ENCODE measurements around the gene HBA1. TPM values are rescaled to one million over a fixed set of nuclear protein-coding genes. Genes with fewer than 3 reads are reported as not detected.

HBA1 gene
- total RNA-seq: 263 TPM

GRCh38 chr16:176477-177382 lies at the start of gene HBA1:
Gene HBA1, plus strand, starts transcription at chr16:176680. Its CDS starts 37 bp downstream, at chr16:176717.

DNA sequence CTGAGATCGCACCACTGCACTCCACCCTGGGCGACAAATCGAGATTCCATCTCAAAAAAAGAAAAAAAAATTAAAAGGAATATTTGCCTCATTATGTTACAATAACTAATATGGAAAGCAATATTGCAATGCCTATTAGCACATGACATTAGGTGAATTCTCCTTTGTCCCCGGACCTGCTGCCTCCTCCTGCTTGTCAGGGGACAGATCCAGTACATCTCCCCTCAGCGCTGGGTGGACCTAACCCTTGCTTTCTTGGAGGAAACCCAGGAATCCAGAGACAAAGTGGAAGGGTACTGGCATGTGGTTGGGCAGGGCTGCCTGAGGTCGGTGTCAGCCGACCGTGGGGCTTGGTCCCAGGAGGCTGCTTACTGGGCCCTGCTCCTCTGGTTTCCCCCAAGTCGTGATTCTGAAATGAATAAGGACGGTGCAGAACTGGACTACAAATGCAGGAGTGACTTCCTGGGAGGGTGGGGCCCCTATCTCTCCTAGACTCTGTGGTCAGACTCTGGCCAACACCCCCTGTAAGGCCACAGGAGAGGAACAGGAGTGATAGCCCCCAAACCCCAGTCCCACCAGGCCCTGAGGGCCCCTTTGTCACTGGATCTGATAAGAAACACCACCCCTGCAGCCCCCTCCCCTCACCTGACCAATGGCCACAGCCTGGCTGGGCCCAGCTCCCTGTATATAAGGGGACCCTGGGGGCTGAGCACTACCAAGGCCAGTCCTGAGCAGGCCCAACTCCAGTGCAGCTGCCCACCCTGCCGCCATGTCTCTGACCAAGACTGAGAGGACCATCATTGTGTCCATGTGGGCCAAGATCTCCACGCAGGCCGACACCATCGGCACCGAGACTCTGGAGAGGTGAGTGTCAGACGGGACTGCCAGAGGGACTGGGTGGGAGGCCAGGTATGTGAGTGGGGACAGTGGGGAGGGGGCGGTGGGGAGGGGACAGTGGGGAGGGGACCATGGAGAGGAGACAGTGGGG lies 24.0 kb upstream of the HBA1 start, which contains the start of gene HBZ:
TSS of gene HBZ (plus strand) at position 504 of the 988 bp plus-strand sequence. CDS start at position 770, 266 bp downstream.

GRCh38 chr16:165539-166374 lies 10.7 kb upstream of the HBA1 start, which contains the start of gene HBM:
Gene HBM, plus strand, starts transcription at chr16:165978. Its CDS starts 20 bp downstream, at chr16:165998.

GRCh38 chr16:172374-172941 lies 4.0 kb upstream of the HBA1 start, which contains the start of gene HBA2:
Gene HBA2, plus strand, starts transcription at chr16:172876. Its CDS starts 37 bp downstream, at chr16:172913.

GRCh38 chr16:180101-180675 lies 3.7 kb downstream of the HBA1 start, which contains the start of gene HBQ1:
Gene HBQ1, plus strand, starts transcription at chr16:180459. Its CDS starts 28 bp downstream, at chr16:180487.

Small RNA genes lying within 50 kb of the gene (small RNA-seq; reads per million reads assigned to genes)
- not detected for gene RF00019 (ENCODE audit: low replicate concordance)

Other genes starting within 250 kb of the HBA1 start
- gene POLR3K, start 123.1 kb upstream of the HBA1 start, total RNA-seq: 3.8 TPM
- 13.8 TPM for gene SNRNP25, start 122.9 kb upstream of the HBA1 start, total RNA-seq
- gene RHBDF1, start 104.0 kb upstream of the HBA1 start, total RNA-seq: 1.6 TPM
- gene MPG, start 98.5 kb upstream of the HBA1 start, total RNA-seq: 33.8 TPM
- 21.6 TPM for gene NPRL3, start 38.0 kb upstream of the HBA1 start, total RNA-seq
- not detected for gene HBZ, start 24.0 kb upstream of the HBA1 start, total RNA-seq
- gene HBM, start 10.7 kb upstream of the HBA1 start, total RNA-seq: 7.8 TPM
- gene HBA2, start 3.8 kb upstream of the HBA1 start, total RNA-seq: 363 TPM
- 4.1 TPM for gene HBQ1, start 3.8 kb downstream of the HBA1 start, total RNA-seq
- 216 TPM for gene LUC7L, start 52.8 kb downstream of the HBA1 start, total RNA-seq
- gene FAM234A, start 58.1 kb downstream of the HBA1 start, total RNA-seq: 22.5 TPM
- 21.0 TPM for gene RGS11, start 99.3 kb downstream of the HBA1 start, total RNA-seq
- 60.1 TPM for gene ARHGDIG, start 103.9 kb downstream of the HBA1 start, total RNA-seq
- 30.0 TPM for gene PDIA2, start 106.5 kb downstream of the HBA1 start, total RNA-seq
- gene AXIN1, start 176.0 kb downstream of the HBA1 start, total RNA-seq: 27.2 TPM
- 26.6 TPM for gene MRPL28, start 193.9 kb downstream of the HBA1 start, total RNA-seq
- gene PGAP6, start 205.3 kb downstream of the HBA1 start, total RNA-seq: 25.4 TPM
- 25.7 TPM for gene NME4, start 220.5 kb downstream of the HBA1 start, total RNA-seq
- gene DECR2, start 225.2 kb downstream of the HBA1 start, total RNA-seq: 12.5 TPM
- gene RAB11FIP3, start 249.0 kb downstream of the HBA1 start, total RNA-seq: 55.1 TPM

Measured in parietal lobe (tissue), 2 donors.